Measurements from ENCODE around the gene ANO1. TPM values are rescaled to one million over a fixed set of nuclear protein-coding genes. Genes with fewer than 3 reads are reported as not detected.

The ANO1 gene
- polyA plus RNA-seq, 3 donors: 12.5 to 14.7 (median 12.7) TPM

GRCh38 chr11:70233034-70233433, 154.9 kb downstream of the ANO1 start:
- no peak for DNase-seq (ENCODE audit: low read depth in 3 of 3, low spot score in 2 of 3)

- DNase-seq (ENCODE audit: low read depth in 3 of 3, low spot score in 2 of 3): no peak
These were observed 155.4 kb downstream of the ANO1 start for GRCh38 chr11:70233511-70233934.

- no peak for DNase-seq (ENCODE audit: low read depth in 3 of 3, low spot score in 2 of 3)
These were observed 155.8 kb downstream of the ANO1 start for GRCh38 chr11:70233962-70234361.

Other genes starting within 250 kb of the ANO1 start
- 10 to 100 TPM; 16.3 to 18.3 (median 17.3) TPM for gene FADD, start 125.0 kb downstream of the ANO1 start, polyA plus RNA-seq (ENCODE audit: insufficient read length in 3 of 3)
- gene PPFIA1, start 192.4 kb downstream of the ANO1 start, polyA plus RNA-seq (ENCODE audit: insufficient read length in 3 of 3): 10 to 100 TPM; 40.2 to 44.4 (median 42.1) TPM

Measured in right renal cortex interstitium (tissue), 3 donors.